ENCODE measurements around the gene KCNC2.

The KCNC2 gene

DNA sequence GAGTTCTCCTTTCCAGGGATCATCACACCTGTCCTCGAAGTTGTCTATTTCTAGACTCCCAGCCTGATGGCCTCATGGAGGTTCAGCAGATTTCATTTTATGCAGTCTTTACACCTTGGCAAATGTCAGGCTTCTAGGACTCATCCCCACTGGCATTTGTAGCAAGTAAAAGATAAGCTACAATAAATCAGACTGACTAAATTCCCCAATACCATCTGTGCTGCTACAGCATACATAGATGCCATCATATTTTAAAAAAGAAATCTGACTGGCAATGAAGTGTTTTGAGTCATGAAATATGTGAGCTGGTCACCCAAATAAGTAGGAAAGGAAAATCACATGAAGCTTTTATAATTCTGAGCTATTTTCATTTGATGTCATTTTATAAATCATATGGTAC, 55.3 kb downstream of the KCNC2 start:
- CTCF ChIA-PET, result no interaction called here
- no peak for DNase-seq (ENCODE audit: extremely low spot score)
- POLR2A ChIA-PET, result no interaction called here
- TF ChIP-seq, protein P1, sequence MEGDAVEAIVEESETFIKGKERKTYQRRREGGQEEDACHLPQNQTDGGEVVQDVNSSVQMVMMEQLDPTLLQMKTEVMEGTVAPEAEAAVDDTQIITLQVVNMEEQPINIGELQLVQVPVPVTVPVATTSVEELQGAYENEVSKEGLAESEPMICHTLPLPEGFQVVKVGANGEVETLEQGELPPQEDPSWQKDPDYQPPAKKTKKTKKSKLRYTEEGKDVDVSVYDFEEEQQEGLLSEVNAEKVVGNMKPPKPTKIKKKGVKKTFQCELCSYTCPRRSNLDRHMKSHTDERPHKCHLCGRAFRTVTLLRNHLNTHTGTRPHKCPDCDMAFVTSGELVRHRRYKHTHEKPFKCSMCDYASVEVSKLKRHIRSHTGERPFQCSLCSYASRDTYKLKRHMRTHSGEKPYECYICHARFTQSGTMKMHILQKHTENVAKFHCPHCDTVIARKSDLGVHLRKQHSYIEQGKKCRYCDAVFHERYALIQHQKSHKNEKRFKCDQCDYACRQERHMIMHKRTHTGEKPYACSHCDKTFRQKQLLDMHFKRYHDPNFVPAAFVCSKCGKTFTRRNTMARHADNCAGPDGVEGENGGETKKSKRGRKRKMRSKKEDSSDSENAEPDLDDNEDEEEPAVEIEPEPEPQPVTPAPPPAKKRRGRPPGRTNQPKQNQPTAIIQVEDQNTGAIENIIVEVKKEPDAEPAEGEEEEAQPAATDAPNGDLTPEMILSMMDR (IDR thresholded peaks at IDR 0.05; ENCODE audit: control extremely low read depth, extremely low read depth, low read depth, missing control alignments), result no peak

DNA sequence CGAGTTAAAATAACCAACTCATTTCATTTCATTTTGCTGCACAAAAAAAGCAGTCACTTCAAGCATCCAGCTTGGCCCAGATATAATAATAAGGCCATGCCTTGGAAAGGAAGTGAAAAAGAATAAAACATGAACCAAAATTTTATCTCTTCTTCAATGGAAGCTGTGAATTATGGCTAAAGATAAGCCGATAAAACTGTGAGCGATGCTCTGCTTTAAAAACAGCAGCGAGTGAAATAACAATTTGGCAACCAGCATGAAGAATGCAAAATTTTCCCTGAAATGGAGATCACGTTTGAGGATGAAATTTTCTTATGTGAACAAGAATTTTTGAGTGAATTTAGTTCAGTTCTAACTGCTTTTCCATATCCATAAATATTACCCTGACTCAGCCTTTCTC, 70.4 kb downstream of the KCNC2 start:
- TF ChIP-seq, protein P1 (IDR thresholded peaks at IDR 0.05; ENCODE audit: control extremely low read depth, extremely low read depth, low read depth, missing control alignments), result no peak
- ChIA-PET POLR2A (no interaction called here), CTCF (interaction anchor here (0.7 kb wide), 1 partner anchor 9 kb away, joined by 3 read pairs; no protein-coding TSS in a partner anchor)
- no peak for DNase-seq (ENCODE audit: extremely low spot score)

DNA sequence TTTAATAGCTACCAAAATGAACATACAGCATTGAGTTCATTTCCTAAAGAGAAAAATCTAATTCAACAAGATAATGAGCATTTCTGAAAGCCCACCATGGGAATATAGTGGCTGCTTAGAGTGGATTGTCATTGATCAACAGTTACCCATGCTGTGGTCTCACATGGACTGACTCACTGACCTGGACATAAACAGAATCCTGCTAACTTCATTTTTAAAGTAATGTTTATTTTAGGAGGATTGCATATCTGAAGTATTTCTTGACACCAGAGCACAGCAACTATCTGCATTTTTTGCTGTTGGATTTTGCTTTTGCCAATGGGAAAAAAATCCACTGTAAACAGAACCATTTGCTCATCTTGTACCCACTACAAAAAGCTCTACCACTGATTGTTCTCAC, 71.7 kb downstream of the KCNC2 start:
- TF ChIP-seq, protein P1 (IDR thresholded peaks at IDR 0.05; ENCODE audit: control extremely low read depth, extremely low read depth, low read depth, missing control alignments), result no peak
- DNase-seq (ENCODE audit: extremely low spot score), result no peak
- POLR2A ChIA-PET, result no interaction called here
- CTCF ChIA-PET, result interaction anchor here (1.5 kb wide), 1 partner anchor 9 kb away, joined by 3 read pairs; no protein-coding TSS in a partner anchor

DNA sequence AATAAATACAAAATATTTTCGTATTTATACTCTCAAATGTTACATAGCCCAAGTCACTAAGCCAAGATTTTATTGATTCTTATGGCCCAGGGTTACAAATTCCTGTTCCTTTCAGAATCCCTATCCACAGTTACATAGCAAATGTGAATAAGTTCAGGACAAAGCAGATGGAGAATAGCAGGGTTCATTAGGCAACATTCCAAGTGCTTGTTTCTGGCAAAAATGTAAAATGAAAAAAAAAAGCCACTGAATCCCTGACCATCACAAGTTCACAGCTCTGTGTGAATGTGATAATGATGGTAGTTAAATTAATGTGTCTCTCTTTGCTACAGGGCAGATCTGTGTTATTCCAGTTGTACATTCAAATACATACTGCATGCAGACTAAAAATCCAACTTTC, 74.6 kb downstream of the KCNC2 start:
- TF ChIP-seq, protein P1 (IDR thresholded peaks at IDR 0.05; ENCODE audit: control extremely low read depth, extremely low read depth, low read depth, missing control alignments), result no peak
- DNase-seq (ENCODE audit: extremely low spot score), result no peak
- ChIA-PET POLR2A (no interaction called here), CTCF (no interaction called here)

DNA sequence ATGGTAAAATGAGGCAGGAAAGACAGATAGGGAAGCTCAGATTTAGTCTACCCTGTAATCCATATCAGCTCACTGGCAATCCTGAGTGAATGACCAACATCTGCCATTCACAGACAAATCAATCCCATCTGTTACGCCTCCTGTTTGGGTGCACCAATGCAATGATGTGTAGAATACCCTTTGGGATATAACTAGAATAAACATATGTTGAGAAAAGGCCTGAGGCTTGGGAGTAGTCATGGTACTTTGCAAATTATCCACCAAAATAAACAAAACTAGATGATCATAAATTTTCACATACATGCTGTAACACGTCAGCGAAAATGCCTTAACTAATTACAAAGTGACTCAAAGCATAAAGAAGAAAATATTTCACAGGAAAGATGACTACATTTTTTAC, 78.8 kb downstream of the KCNC2 start:
- no peak for DNase-seq (ENCODE audit: extremely low spot score)
- TF ChIP-seq, protein P1 (IDR thresholded peaks at IDR 0.05; ENCODE audit: control extremely low read depth, extremely low read depth, low read depth, missing control alignments), result no peak
- CTCF ChIA-PET, result interaction anchor here (1.1 kb wide), 1 partner anchor 10 kb away, joined by 3 read pairs; no protein-coding TSS in a partner anchor
- POLR2A ChIA-PET, result no interaction called here

DNA sequence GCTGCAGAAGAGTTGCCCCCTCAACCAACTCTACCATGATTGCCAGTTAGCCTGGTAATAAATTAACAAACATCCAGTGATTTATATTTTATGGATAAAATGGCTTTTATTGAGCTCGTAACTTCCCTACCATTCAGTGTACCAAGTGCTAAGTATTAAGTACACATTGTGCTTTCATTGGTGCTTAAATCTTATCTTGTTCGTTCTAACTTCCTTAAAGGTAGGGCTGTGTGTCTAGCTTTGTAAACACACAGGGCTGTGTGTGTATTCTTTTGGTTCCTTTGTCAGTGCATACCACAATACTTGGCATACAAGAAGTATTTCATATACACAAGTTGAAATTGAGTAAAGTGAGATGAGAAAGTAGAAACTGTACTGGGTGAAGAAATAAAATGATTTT, 80.4 kb downstream of the KCNC2 start:
- ChIA-PET CTCF (interaction anchor here (1.0 to 1.1 kb wide), 3 partner anchors 9 to 12 kb away, joined by 3 read pairs; no protein-coding TSS in a partner anchor), POLR2A (no interaction called here)
- no peak for DNase-seq (ENCODE audit: extremely low spot score)
- TF ChIP-seq, protein P1 (IDR thresholded peaks at IDR 0.05; ENCODE audit: control extremely low read depth, extremely low read depth, low read depth, missing control alignments), result no peak
